Measurements from ENCODE around the gene ZNF616. TPM values are rescaled to one million over a fixed set of nuclear protein-coding genes. Genes with fewer than 3 reads are reported as not detected.

ZNF616 gene
- total RNA-seq (2014; rRNA removed; shearing (Covaris generic); ENCODE audit: low replicate concordance): 2.3 and 20.2 TPM in 2 replicates

GRCh38 chr19:52139252-52140031 lies at the start of gene ZNF616:
Gene ZNF616, minus strand, starts transcription at chr19:52139938. Its CDS starts 9,426 bp downstream, at chr19:52130512.
- DNase-seq (ENCODE audit: low read depth): peak; percentile 92
- in situ Hi-C loops (cut with HindIII; ENCODE audit: low pct_unique_long_range_greater_than_20kb, low sequenced_read_pairs): no loop called here

- in situ Hi-C loops (cut with HindIII; ENCODE audit: low pct_unique_long_range_greater_than_20kb, low sequenced_read_pairs): no loop called here
- no peak for DNase-seq (ENCODE audit: low read depth)
Measured at GRCh38 chr19:52188822-52189734, 49.3 kb upstream of the ZNF616 start.

- in situ Hi-C loops (cut with HindIII; ENCODE audit: low pct_unique_long_range_greater_than_20kb, low sequenced_read_pairs): no loop called here
- DNase-seq (ENCODE audit: low read depth): no peak
Measured at GRCh38 chr19:52187407-52187806, 47.7 kb upstream of the ZNF616 start.

GRCh38 chr19:52176574-52176973 lies 36.8 kb upstream of the ZNF616 start:
- no peak for DNase-seq (ENCODE audit: low read depth)
- in situ Hi-C loops (cut with HindIII; ENCODE audit: low pct_unique_long_range_greater_than_20kb, low sequenced_read_pairs): no loop called here

- no peak for DNase-seq (ENCODE audit: low read depth)
- in situ Hi-C loops (cut with HindIII; ENCODE audit: low pct_unique_long_range_greater_than_20kb, low sequenced_read_pairs): no loop called here
Measured at GRCh38 chr19:52172347-52172746, 32.6 kb upstream of the ZNF616 start.

GRCh38 chr19:52171321-52172169 lies 31.8 kb upstream of the ZNF616 start, which contains the start of gene ZNF836:
Gene ZNF836, minus strand, starts transcription at chr19:52171621. Its CDS starts 3,549 bp downstream, at chr19:52168072.
- DNase-seq (ENCODE audit: low read depth): peak; percentile 64
- in situ Hi-C loops (cut with HindIII; ENCODE audit: low pct_unique_long_range_greater_than_20kb, low sequenced_read_pairs): no loop called here

- in situ Hi-C loops (cut with HindIII; ENCODE audit: low pct_unique_long_range_greater_than_20kb, low sequenced_read_pairs): no loop called here
- no peak for DNase-seq (ENCODE audit: low read depth)
Measured at GRCh38 chr19:52170863-52171320, 31.2 kb upstream of the ZNF616 start.

- no peak for DNase-seq (ENCODE audit: low read depth)
Measured at GRCh38 chr19:52170304-52170703, 30.6 kb upstream of the ZNF616 start.

GRCh38 chr19:52155596-52156359 lies 16.0 kb upstream of the ZNF616 start:
- in situ Hi-C loops (cut with HindIII; ENCODE audit: low pct_unique_long_range_greater_than_20kb, low sequenced_read_pairs): no loop called here
- no peak for DNase-seq (ENCODE audit: low read depth)

More at GRCh38 chr19:52170304-52170703, 30.6 kb upstream of the ZNF616 start:
- in situ Hi-C loops (cut with HindIII; ENCODE audit: low pct_unique_long_range_greater_than_20kb, low sequenced_read_pairs): no loop called here

- no peak for DNase-seq (ENCODE audit: low read depth)
- in situ Hi-C loops (cut with HindIII; ENCODE audit: low pct_unique_long_range_greater_than_20kb, low sequenced_read_pairs): no loop called here
Measured at GRCh38 chr19:52148256-52148655, 8.5 kb upstream of the ZNF616 start.

- DNase-seq (ENCODE audit: low read depth): no peak
- in situ Hi-C loops (cut with HindIII; ENCODE audit: low pct_unique_long_range_greater_than_20kb, low sequenced_read_pairs): no loop called here
Measured at GRCh38 chr19:52142001-52142595, 2.4 kb upstream of the ZNF616 start.

- in situ Hi-C loops (cut with HindIII; ENCODE audit: low pct_unique_long_range_greater_than_20kb, low sequenced_read_pairs): no loop called here
Measured at GRCh38 chr19:52141203-52141602, 1.5 kb upstream of the ZNF616 start.

GRCh38 chr19:52140032-52140710 lies 433 bp upstream of the ZNF616 start:
- in situ Hi-C loops (cut with HindIII; ENCODE audit: low pct_unique_long_range_greater_than_20kb, low sequenced_read_pairs): no loop called here
- DNase-seq (ENCODE audit: low read depth): no peak

More at GRCh38 chr19:52141203-52141602, 1.5 kb upstream of the ZNF616 start:
- no peak for DNase-seq (ENCODE audit: low read depth)

- no peak for DNase-seq (ENCODE audit: low read depth)
- in situ Hi-C loops (cut with HindIII; ENCODE audit: low pct_unique_long_range_greater_than_20kb, low sequenced_read_pairs): no loop called here
Measured at GRCh38 chr19:52138983-52139251, 821 bp downstream of the ZNF616 start.

- in situ Hi-C loops (cut with HindIII; ENCODE audit: low pct_unique_long_range_greater_than_20kb, low sequenced_read_pairs): no loop called here
- DNase-seq (ENCODE audit: low read depth): no peak
Measured at GRCh38 chr19:52138278-52138982, 1.3 kb downstream of the ZNF616 start.

- DNase-seq (ENCODE audit: low read depth): no peak
- in situ Hi-C loops (cut with HindIII; ENCODE audit: low pct_unique_long_range_greater_than_20kb, low sequenced_read_pairs): no loop called here
Measured at GRCh38 chr19:52120286-52120685, 19.5 kb downstream of the ZNF616 start.
